HG02798 (cell line): ENCODE data around the gene SRGAP3.

Experiments used
- ATAC-seq: cut with Tn5 transposase; IDR thresholded peaks from one replicate; pipeline ENCODE4 v1.9.1; 2021; ENCODE audit warnings: mild to moderate bottlenecking; ENCODE audit not compliant: unreplicated experiment, poor library complexity

SRGAP3 gene

DNA sequence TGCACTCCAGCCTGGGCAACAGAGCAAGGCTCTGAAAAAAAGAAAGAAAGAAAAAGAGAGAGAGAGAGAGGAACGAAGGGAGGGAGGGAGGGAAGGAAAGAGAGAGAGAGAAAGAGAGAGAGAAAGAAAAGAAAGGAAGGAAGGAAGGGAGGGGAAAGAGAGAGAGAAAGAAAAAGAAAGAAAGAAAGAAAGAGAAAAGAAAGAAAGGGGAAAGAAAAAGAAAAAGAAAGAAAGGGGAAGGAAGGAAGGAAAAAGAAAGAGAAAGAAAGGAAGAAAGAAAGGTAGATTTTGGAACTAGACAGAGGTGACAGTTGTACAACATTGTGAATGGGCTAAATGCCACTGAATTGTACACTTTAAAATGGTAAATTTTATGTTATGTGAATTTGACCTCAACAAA is 5.3 kb upstream of the SRGAP3 start:
- ATAC-seq = no peak

DNA sequence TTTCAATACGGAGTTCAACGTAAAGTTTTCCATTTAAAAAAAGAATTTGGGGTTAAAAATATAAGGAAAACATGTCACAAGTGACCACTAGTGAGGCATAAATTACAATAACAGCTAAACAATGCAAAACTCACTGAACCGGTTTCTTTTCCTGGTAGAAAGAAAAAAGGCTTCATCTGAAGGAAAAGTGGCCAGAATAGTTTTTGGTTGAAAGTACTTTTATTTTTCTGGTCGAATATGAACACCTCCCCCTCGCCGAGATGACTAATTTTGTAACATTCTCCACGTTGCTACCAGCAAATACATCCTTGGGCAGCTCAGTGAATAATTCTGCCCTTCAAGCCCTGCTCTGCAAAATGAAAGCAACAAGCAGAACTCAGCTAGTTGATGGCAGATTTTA is 3.9 kb upstream of the SRGAP3 start:
- no peak for ATAC-seq

DNA sequence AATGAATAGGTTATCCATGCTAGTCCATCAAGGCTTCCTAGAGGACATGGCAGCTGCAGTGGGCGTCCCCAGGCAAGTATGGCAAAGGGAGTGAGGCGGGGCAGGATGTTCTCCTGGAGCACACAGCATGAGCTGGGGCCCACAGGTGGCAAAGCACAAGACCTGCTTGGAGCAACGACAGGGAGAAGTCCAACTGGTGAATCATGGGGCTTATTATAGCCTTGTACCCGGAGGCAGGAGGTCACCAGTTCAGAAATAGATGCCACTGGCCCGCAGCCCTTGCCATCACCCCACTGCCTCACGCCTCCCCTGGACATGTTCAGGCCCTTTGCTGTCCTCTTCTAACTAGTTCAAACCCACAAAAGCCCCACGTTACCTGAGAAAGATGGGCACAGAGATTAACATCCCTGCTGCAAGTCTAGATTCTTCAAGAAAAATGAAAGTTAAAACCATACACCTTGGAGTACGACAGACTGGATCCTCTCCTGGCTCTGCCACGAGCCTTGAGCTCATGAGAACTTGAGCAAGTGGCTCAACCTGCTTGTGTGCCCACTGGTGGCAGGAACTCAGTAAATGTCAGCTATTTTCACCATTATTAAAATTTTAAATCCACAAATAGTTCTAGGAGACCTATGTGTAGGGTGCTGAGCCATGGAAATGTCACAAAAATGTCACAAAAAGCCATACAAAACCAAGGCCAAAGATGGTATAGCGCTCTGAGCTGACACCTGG is 1.8 kb upstream of the SRGAP3 start:
- no peak for ATAC-seq

DNA sequence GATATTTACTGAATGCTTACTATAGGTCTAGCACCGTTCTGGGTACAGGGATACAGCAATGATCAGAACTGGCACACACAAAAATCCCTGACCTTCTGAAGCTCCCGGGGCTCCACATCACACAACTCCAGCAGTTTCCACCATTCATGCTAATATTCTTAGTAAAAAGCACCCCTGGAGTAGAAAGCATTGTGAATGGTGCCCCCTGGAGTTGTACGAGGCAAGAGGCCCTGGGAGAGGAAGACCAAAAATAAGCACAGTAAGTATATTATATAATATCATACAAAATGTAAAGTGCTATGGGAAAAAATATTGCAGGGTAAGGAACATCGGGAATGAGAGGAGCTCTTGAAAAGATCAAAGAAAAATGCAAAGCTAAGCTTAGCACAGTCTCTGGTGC is 790 bp upstream of the SRGAP3 start:
- no peak for ATAC-seq

DNA sequence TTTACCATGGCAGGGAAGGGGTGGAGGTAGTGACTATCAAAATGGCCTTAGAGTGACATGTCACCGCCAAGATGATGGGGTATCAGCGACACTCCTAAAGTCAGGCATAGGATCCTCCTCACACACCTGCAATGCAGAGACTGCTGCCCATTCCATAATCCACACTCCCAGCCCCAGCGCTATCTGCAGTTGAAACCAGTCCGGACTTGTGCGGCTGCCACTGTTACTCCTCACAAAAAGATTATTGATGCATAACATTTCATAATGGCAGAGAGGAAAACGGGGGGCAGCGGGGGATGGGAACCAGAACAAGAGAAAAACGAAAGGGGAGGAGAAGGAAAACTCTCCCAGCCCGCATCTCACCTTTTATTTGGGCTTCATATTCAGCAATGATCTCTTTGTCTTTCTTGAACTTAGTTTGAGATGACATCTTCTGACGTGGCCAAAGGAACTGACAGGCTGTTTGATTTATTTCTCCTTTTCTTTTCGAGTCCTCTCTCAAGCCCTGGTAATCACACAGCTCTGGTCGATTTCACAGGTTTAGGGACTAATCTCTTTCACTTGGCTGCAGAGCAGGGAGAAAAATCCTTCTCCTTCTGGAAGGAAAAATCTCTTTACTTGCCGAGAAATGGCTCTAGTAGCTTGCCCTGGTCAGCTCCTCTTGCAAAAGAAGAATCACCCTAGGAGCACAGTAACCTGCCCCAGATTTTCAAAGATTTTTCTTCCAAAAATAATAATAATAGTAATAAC is 749 bp downstream of the SRGAP3 start:
- ATAC-seq = no peak

DNA sequence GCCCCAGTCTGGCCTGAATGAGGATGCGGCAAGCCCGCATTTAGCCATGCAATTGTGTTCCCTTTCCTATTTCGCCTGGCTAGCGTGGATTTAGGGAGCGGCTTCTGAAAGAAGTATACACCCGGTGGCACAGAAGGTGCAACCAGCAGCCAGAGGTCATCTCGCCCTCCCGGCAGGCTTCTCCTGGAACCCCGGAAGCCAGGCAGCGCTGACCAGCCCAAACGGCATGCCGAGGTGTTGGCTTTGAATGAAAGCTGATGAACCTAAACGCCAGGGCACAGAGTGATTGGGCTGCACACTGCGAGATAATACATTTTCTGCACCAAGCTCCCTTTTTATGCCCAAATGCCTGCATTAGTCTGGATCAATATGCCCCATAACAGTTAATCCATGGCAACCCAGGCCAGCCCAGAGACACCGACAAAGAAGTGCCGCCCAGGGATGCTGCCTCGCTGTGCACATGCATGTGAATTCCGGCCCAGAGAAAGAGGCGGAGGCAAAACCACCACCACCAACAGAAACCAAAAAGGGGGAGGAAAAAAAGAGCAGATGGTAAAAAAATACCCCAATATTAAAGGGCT is 1.4 kb downstream of the SRGAP3 start:
- no peak for ATAC-seq

DNA sequence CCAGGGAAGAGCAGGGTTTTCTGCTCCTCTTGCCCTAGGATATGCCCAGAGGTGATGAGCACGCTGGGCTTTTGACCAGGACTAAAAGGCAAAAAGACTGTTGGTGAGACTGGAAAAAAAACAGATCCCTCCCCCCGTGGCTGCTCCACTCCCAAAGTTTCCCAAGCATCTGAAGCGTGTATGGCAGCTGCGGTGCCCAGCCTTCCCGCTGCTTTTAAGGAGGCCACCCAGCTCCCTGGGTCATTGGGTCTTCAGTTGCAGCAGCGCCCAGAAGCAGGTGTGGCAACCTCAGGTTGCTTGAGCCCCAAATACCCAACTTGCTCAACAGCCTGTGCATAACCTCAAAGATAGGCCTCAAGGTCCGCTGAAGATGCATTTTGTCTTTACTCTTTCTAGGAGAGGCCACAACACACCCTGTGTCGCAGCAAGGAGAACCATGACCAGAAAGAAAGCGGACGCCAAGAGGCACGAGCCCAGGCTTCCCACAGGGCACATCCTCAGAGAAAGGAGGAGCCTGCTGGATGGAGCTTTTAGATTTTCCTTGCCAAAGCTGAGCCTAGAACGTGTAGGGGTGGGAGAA is 2.0 kb downstream of the SRGAP3 start:
- no peak for ATAC-seq

DNA sequence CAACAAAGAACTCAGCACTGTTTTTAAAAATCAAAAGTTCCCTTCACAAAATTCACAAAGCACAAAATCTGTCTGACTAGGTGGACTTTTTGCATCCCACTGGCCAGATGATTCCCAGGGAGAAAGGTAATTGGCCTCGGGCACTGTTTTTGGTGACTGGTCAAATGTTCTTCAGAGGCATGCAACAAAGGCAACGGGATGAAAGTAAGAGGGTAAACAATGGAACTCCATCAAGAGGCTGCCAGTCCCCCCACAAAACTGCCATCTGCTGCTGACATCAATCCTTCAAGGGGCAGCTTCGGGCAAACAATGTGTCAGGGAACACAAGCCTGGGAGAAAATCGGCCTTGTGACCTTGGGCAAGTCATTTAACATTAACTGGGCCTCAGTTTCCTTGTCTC is 3.3 kb downstream of the SRGAP3 start:
- no peak for ATAC-seq

DNA sequence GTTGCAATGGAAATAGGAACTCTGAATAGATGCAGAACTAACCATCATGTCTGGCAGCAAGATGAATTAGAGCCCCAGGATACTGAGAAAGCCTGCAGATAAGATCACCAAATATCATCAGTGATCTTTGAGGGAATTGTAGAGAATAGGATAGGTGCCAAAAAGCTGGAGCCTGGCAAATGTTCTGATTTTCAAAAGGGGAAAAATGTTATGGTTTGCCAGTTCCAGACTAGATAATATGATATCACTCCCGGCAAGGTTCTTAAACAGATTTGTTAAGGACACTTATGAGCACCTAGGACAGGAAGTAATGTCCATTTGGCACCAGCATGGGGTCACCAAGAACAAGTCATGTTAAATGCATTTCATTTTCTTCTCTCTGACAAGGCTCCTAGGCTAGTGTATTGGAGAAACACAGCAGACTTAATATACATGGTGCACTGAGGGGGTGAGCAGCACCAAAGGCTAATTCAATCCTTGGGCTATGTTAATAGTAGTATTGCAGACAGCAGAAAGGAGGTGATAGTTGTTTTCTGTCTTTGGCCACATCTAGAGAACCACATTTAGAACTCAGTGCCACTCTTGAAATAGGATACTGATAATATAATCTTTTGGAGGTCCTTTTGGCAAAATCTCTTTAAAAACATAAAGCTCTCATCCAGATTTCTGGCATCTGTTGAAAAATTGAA is 4.8 kb downstream of the SRGAP3 start:
- ATAC-seq = no peak

DNA sequence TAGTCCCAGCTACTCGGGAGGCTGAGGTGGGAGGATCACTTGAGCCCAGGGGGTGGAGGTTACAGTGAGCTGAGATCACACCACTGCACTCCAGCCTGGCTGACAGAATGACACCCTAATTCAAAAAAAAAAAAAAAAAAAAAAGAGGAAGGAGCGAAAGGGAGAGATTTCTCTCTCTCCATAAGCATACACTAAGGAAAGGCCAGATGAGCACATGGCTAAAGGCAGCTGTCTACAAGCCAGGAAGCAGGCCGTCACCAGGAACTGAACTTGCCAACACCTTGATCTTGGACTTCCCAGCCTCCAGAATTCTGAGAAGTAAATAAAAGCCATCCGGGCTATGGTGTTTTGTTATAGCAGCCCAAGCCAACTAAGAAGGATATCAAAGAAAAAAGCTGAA is 7.5 kb downstream of the SRGAP3 start:
- no peak for ATAC-seq

DNA sequence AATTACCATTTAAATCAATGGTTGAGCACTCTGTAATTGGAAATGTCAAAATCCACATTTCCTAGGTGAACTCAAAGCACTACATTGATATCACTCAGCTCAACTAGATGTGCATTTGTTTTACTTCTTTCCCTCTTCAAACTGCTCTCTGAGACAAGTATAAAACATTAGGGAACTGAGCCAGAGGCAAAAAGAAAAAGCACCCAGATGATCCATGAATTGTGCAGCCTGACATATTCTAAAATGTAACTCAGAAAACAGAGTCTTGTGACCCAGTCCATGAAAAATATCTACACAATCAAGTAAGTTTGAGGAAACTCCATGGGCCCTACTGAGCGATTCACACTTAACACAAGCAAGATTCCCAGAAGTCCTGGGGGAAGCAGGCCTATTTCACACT is 9.8 kb downstream of the SRGAP3 start:
- ATAC-seq = no peak

DNA sequence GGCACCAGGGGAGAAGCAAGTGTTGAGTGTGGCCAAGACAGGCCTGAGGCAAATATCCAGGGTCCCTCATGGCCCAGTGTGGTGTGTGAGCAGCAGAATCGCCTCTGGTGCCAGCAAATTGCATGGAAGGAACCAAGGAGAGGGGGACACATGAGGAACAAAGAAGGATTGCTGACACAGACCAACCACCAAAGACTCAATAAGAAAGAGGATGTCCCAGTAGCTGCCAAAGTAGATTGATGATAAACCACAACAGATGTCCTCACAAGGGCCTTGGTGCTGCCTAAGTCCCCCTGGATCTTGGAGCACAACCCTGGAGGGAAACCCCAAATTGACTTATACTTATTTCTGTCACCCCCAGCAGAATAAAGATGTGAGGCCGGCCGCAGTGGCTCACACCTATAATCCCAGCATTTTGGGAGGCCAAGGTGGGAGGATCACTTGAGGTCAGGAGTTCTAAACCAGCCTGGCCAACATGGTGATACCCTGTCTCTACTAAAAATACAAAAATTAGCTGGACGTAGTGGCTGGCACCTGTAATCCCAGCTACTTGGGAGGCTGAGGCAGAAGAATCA is 10.6 kb downstream of the SRGAP3 start:
- no peak for ATAC-seq

DNA sequence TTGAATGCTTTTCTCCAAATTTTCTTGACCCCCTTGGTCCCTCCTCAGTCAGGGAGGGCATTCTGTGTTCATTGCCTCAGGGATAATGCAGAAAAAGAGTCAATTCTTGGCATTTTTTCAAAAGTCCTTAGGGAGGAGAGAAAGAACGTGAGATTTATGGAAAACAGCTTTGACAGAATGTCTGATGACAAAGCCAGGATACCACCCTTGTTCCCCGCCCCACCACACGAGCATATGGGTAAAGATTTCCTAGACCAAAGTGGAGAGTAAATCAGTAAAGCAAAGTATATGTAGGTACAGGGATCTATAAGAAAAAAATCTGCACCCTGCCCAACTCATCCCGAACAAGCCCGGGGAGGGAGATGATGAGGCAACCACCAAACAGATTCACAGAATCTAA is 11.2 kb downstream of the SRGAP3 start:
- no peak for ATAC-seq

DNA sequence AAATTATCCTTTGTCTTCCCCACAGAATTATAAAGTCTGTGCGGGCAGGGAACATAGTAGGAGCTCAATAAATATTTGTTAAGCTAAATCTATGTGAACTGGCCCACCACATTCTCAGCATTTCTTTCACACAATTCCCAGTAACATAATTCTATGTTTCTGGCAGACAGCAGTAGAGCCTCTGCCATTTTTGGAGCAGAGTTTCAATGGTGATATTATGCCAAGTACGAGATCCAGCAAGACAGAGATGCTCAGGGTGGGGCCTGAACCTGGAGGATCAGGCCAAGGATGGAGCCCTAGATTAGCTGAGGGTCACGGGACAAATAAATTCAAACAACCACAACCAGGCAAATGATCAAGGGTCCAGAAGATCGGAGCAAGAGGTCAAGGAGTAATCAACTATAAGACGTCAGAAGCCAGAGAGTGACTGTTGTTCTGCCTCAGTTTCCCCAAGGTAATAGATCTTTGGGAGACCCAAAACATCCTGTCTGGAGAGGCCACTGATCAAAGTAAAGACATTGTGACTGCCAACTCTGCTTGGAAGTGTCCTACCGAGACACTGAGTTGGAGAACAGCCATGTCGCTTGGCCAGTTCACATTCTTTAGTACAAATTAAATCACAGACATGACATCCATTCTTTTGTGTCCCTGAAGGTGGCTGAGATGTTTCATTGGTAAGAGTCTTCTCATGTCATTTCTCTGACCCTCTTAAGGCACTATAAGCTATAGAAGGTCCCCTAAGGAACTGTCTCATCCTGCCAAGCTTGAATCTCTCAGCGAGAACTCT is 15.4 kb downstream of the SRGAP3 start:
- no peak for ATAC-seq

DNA sequence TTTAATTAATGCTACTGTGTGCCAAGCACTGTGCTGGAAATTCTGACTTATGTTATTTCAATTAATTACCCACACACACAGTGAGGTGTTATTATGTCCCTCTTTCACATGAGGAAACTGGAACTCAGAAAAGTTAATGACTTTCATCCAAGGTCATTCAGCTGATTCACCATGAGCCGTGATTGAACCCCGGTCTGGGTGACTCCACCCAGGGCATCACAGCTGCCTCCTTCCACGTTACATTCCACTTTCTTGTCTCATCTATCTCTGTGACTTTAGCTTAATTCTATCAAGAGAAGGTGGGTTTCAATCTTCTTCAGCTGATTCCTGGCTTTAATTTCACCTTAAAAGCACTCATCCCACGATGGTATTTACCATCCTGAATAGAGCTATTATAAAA is 16.3 kb downstream of the SRGAP3 start:
- ATAC-seq = no peak

DNA sequence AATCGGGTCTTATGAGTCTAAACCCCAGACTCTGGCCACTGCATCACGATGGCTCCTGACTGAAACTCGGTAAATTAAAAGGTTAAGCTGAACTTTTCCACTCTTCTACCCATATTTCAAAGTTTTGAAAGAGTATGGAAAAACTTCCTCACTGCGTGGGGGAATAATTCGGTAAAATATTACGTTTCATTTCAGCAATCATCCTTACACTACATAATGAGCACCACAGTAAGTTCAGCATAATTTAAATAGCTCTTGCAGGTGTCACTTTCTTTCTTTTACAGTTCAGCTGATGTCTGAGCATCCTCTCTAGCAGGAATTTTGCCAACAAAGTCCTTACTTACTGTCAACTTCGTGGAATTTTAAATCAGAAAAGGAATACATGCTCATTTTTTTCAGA is 17.5 kb downstream of the SRGAP3 start:
- ATAC-seq = no peak

DNA sequence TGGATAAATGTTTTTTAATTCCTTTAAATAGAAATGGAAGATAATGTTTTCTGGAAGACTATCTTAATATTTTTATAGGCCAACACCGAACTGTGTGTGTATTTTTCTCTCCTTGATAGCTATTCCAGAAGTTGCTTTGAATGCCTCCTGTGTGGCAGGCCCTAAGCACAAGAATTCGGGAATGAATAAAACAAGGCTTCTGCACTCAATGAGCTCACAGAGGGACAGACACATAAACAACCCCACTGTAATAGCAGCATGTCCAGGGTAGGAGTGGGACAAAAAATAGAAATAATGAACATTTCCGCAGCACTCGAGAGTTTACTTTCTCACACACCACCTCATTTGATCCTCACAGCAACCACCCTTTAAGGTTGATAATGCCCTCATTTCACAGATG is 18.0 kb downstream of the SRGAP3 start:
- no peak for ATAC-seq

DNA sequence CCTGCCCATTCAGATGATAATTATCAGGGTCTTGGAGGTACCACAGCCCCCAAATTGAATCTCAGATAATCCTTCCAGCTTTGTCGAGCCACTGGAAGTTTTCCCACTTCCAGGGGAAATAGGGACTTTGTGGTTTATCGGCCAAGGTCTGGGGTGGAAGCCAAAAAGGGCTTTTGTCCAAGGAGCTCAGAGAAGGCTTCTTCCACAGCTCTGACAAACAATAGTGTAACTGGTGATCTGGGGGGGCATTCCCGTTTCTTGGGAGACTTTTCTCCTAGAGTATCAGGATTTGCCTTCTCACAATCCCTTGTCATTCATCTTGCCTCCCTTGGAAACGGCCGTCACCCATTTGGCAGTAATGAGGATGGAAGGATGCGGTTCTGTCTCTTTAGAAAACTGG is 18.4 kb downstream of the SRGAP3 start:
- ATAC-seq = no peak

DNA sequence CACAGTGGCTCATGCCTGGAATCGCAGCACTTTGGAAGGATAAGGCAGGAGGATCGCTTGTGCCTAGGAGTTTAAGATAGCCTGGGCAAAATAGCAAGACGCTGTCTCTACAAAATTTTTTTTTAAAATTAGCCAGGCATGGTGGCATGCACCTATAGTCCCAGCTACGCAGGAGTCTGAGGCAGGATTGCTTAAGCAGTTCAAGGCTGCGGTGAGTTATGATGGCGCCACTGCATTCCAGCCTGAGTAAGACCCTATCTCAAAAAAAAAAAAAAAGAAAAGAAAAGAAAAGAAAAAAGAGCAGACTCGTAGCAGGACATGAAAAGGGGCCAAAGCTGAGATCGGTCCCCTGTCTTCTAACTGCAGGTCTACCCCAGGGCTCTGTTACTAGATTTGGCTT is 18.9 kb downstream of the SRGAP3 start:
- no peak for ATAC-seq

DNA sequence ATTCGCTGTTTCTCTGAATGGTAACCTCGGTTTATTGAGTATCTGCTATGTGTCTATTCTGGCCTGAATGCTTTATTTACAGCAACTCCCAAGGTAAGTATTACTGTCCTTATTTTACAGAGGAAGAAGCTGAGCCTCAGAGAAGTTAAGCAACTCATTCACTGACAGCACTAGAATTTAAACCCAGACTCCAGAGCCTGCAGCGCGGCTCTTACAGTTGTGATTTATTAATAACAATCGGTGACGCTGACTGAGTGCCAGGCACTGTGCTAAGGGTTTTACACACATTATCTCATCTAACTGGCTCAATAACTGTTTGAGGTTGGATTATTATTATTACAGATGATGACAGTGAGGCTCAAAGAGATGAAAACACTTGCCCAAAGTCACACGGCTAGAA is 19.6 kb downstream of the SRGAP3 start:
- ATAC-seq = no peak
